Transverse colon (tissue), 4 donors: ENCODE results near the gene PSMD3.

Experiments used
- EP300 ChIP-seq: sonication (generic); formaldehyde crosslinking; IDR thresholded peaks from one replicate; pipeline ENCODE4 v1.6.1; 2017; ENCODE audit warnings: antibody characterized with exemption, low read depth
- POLR2A ChIP-seq: fragments of 450-650 bp; IDR thresholded peaks from one replicate; pipeline ENCODE4 v1.6.1; 2016; ENCODE audit warnings: antibody characterized with exemption, mild to moderate bottlenecking, moderate library complexity
- POLR2AphosphoS5 ChIP-seq, 3 donors: sonication (generic); formaldehyde crosslinking; IDR thresholded peaks; one replicate each; pipeline ENCODE4 v1.6.1; 2016; ENCODE audit warnings: antibody characterized with exemption in 3 of 3
- TF ChIP-seq, protein P1 (sequence below), 5 experiments: fragments of 200-600 bp in 3 of 5; fragments of 450-650 bp in 2 of 5; sonication (generic) in 3 of 5; IDR thresholded peaks; 1 replicate in 2 of 5; 2 replicates in 3 of 5; pipeline ENCODE4 v1.5.1; 2016 to 2017; ENCODE audit warnings: antibody characterized with exemption in 5 of 5, inconsistent platforms in 3 of 5, mild to moderate bottlenecking in 2 of 5, moderate library complexity in 1 of 5

DNA sequence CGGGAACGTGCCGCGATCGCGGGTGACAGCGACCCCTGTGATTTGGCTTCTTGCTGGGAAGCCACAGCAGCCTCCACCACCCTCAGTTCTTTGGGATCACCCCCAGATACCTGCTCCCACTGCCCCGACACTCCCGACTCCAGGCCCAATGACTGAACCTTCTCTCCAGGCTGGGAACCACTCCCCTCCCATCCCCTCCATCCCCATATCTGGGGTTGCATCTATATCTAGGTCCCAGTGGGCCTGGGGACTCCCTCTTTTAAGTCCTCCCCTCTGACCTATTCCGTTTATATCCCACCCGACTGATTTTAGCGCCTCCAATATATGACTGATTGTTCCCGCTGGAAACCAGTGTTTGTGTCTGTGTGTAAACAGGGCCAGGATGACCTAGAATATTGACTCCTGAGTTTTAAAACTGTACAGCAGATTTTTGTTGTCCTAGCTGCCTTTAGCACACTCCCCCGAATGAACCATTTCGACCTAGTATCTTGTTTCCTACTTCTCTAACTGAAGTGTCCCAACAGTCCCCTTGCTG is 667 bp downstream of the PSMD3 start:
- TF ChIP-seq, protein P1, sequence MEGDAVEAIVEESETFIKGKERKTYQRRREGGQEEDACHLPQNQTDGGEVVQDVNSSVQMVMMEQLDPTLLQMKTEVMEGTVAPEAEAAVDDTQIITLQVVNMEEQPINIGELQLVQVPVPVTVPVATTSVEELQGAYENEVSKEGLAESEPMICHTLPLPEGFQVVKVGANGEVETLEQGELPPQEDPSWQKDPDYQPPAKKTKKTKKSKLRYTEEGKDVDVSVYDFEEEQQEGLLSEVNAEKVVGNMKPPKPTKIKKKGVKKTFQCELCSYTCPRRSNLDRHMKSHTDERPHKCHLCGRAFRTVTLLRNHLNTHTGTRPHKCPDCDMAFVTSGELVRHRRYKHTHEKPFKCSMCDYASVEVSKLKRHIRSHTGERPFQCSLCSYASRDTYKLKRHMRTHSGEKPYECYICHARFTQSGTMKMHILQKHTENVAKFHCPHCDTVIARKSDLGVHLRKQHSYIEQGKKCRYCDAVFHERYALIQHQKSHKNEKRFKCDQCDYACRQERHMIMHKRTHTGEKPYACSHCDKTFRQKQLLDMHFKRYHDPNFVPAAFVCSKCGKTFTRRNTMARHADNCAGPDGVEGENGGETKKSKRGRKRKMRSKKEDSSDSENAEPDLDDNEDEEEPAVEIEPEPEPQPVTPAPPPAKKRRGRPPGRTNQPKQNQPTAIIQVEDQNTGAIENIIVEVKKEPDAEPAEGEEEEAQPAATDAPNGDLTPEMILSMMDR (IDR thresholded peaks at IDR 0.05) = no peak
- no peak for TF ChIP-seq POLR2A
- TF ChIP-seq EP300 = no peak
- TF ChIP-seq POLR2AphosphoS5 (IDR thresholded peaks at IDR 0.05) = no peak
